Hepatocyte (in vitro differentiated cells): ENCODE results near the gene SNX20.

ENCODE experiments used
- EZH2 ChIP-seq: fragments of 200-600 bp; sonication (generic); IDR thresholded peaks from 2 replicates; pipeline ENCODE4 v1.6.1; 2016; ENCODE audit warnings: antibody characterized with exemption, mild to moderate bottlenecking, borderline replicate concordance
- TF ChIP-seq, protein P1 (sequence below): fragments of 200-600 bp; sonication (generic); IDR thresholded peaks from 2 replicates; pipeline ENCODE4 v1.5.1; 2016; ENCODE audit warnings: antibody characterized with exemption, mild to moderate bottlenecking; ENCODE audit not compliant: poor library complexity

- TF ChIP-seq, protein P1, sequence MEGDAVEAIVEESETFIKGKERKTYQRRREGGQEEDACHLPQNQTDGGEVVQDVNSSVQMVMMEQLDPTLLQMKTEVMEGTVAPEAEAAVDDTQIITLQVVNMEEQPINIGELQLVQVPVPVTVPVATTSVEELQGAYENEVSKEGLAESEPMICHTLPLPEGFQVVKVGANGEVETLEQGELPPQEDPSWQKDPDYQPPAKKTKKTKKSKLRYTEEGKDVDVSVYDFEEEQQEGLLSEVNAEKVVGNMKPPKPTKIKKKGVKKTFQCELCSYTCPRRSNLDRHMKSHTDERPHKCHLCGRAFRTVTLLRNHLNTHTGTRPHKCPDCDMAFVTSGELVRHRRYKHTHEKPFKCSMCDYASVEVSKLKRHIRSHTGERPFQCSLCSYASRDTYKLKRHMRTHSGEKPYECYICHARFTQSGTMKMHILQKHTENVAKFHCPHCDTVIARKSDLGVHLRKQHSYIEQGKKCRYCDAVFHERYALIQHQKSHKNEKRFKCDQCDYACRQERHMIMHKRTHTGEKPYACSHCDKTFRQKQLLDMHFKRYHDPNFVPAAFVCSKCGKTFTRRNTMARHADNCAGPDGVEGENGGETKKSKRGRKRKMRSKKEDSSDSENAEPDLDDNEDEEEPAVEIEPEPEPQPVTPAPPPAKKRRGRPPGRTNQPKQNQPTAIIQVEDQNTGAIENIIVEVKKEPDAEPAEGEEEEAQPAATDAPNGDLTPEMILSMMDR, result no peak
- TF ChIP-seq EZH2, result no peak
Observed at GRCh38 chr16:50652836-50653425, 28.2 kb downstream of the SNX20 start.
